Neural cell (in vitro differentiated cells): Measurements from ENCODE around the gene BANP.
"Not testable (repeated sequence)": the region's sequence is repeated elsewhere in the genome, so short reads cannot be mapped to it uniquely, and the experiment has no call there.

Experiments
- EZH2 ChIP-seq: fragments of 200-600, 300-800 bp; shearing (Covaris generic), sonication (generic); IDR thresholded peaks from 2 replicates; pipeline ENCODE4 v1.6.1; 2014; ENCODE audit warnings: antibody characterized with exemption, low read length, borderline replicate concordance, mild to moderate bottlenecking; ENCODE audit not compliant: insufficient read depth, poor library complexity, severe bottlenecking
- TF ChIP-seq, protein P1 (sequence below): fragments of 450-650 bp; IDR thresholded peaks from 2 replicates; pipeline ENCODE4 v1.5.1; 2014; ENCODE audit warnings: antibody characterized with exemption, mild to moderate bottlenecking, moderate library complexity; ENCODE audit not compliant: poor library complexity, severe bottlenecking

DNA sequence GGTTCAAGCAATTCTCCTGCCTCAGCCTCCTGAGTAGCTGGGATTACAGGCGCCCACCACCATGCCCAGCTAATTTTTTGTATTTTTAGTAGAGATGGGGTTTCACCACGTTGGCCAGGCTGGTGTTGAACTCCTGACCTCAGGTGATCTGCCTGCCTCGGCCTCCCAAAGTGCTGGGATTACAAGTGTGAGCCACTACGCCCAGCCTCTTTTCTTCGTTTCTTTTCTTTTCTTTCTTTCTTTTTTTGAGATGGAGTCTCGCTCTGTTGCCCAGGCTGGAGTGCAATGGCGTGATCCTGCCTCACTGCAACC lies 14.0 kb upstream of the BANP start:
- TF ChIP-seq, protein P1, sequence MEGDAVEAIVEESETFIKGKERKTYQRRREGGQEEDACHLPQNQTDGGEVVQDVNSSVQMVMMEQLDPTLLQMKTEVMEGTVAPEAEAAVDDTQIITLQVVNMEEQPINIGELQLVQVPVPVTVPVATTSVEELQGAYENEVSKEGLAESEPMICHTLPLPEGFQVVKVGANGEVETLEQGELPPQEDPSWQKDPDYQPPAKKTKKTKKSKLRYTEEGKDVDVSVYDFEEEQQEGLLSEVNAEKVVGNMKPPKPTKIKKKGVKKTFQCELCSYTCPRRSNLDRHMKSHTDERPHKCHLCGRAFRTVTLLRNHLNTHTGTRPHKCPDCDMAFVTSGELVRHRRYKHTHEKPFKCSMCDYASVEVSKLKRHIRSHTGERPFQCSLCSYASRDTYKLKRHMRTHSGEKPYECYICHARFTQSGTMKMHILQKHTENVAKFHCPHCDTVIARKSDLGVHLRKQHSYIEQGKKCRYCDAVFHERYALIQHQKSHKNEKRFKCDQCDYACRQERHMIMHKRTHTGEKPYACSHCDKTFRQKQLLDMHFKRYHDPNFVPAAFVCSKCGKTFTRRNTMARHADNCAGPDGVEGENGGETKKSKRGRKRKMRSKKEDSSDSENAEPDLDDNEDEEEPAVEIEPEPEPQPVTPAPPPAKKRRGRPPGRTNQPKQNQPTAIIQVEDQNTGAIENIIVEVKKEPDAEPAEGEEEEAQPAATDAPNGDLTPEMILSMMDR: not testable (repeated sequence)
- not testable (repeated sequence) for TF ChIP-seq EZH2
